Heart left ventricle (tissue), 16 donors: ENCODE results near the gene TRPM8. TPM values are rescaled to one million over a fixed set of nuclear protein-coding genes. Genes with fewer than 3 reads are reported as not detected.

Experiments
- ATAC-seq, 4 donors: fragments of 200-7000 bp; cut with Tn5 transposase; one replicate each; pipeline ENCODE4 v1.9.1; 2020 to 2022; ENCODE audit warnings: moderate library complexity in 4 of 4, mild to moderate bottlenecking in 3 of 4, moderate number of reproducible peaks in 1 of 4
- DNase-seq, 5 donors: peaks; one replicate each; pipeline ENCODE4 v3.0.0-alpha.2; 2020
- H3K27ac ChIP-seq, 12 donors: fragments of 200-600 bp; sonication (generic) in 4 of 12; one replicate each; pipeline versions ENCODE4 v1.5.0 to v1.8.0; 2016 to 2022; ENCODE audit warnings: mild to moderate bottlenecking in 2 of 12
- H3K27me3 ChIP-seq, 9 donors: fragments of 200-600 bp; sonication (generic) in 2 of 9; one replicate each; pipeline versions ENCODE4 v1.5.1 to v1.8.0; 2016 to 2022; ENCODE audit warnings: mild to moderate bottlenecking in 3 of 9
- H3K36me3 ChIP-seq, 9 donors: fragments of 200-600 bp; sonication (generic) in 2 of 9; one replicate each; pipeline versions ENCODE4 v1.5.0 to v1.8.0; 2018 to 2022; ENCODE audit warnings: mild to moderate bottlenecking in 2 of 9
- H3K4me1 ChIP-seq, 12 donors: fragments of 200-600 bp; sonication (generic) in 4 of 12; one replicate each; pipeline versions ENCODE4 v1.5.0 to v1.8.0; 2016 to 2022; ENCODE audit warnings: mild to moderate bottlenecking in 3 of 12
- H3K4me3 ChIP-seq, 12 donors: fragments of 200-600 bp; sonication (generic) in 4 of 12; one replicate each; pipeline versions ENCODE4 v1.5.0 to v1.8.0; 2017 to 2022; ENCODE audit warnings: mild to moderate bottlenecking in 9 of 12, moderate library complexity in 4 of 12
- H3K9me3 ChIP-seq, 12 donors: fragments of 200-600 bp; sonication (generic) in 4 of 12; one replicate each; pipeline versions ENCODE4 v1.5.0 to v1.8.0; 2016 to 2022; ENCODE audit warnings: mild to moderate bottlenecking in 1 of 12
- POLR2A ChIP-seq, 2 donors: fragments of 450-650 bp; IDR thresholded peaks; one replicate each; pipeline ENCODE4 v1.6.1; 2017; ENCODE audit warnings: antibody characterized with exemption in 2 of 2, mild to moderate bottlenecking in 2 of 2, moderate library complexity in 2 of 2
- WGBS, 4 donors: extraction: QIAGEN DNeasy Blood & Tissue Kit in 2 of 4; methylation state at CpG; one replicate each; pipeline versions ENCODE4 v1.1.5 to v1.1.7; 2013 to 2018; 5-methylcytosine and 5-hydroxymethylcytosine counted together
- intact Hi-C, 10 donors: fragments of 100-400 bp; cut with DNase I; formaldehyde crosslinking; loops; one replicate each; pipeline versions ENCODE4 v1.11.1 to v1.14.2; 2022
- polyA plus RNA-seq, 2 donors: library from polyadenylated mRNA; stranded (reverse); fragments of 200-250 nt; gene quantifications; one replicate each; pipeline ENCODE4 v1.2.3, GENCODE V29; 2013
- total RNA-seq, 9 donors: library from RNA; depleted of rRNA in 2 of 9; stranded (reverse); fragments of >200 nt in 2 of 9; fragmentation: NEBNext Ultra II Directional in 3 of 9; extraction: Animal tissue kit (Norgen Biotek cat#: 25700) in 3 of 9; gene quantifications; one replicate each; pipeline versions ENCODE4 v1.1.0 to v1.2.4, GENCODE V29; 2016 to 2023
- TF ChIP-seq, protein P1 (sequence below), 12 donors: fragments of 200-600 bp; sonication (generic) in 4 of 12; IDR thresholded peaks; one replicate each; pipeline versions ENCODE4 v1.5.0 to v1.8.0; 2018 to 2022; ENCODE audit warnings: antibody characterized with exemption in 12 of 12, mild to moderate bottlenecking in 5 of 12
- donor health status: ischemic (EF 13 %, LVEDD 7.1; RV severe dilation, severe dysfunction).
- donor health status: healthy with polysubstance abuse.
- donor health status: DM: no; HTN: yes; CAD: no.
- donor health status: DM: no; HTN: no; CAD: no.
- donor health status: ischemic (EF 25% LVEDD 6.9; RV normal size, moderate dysfunction).
- donor health status: ischemic (EF 25% LVEDD 5.7; RV mildly dilated, moderate dysfunction).
- donor health status: healthy.
- donor health status: DM: yes; HTN: yes; CAD: no.
- donor health status: ischemic (EF 35%, LVEDD 5.7; RV mildly dilated, moderate dysfunction).
- donor health status: nonischemic (EF 11% LVEDD 7.7; RV severe dilation, severe dysfunction).
- donor health status: DM: yes; HTN: yes; CAD: no.
- donor health status: PGD.
- donor health status: ischemic (EF 29% LVEDD 5.4; RV normal size, mild dysfunction).
- donor health status: nonischemic (EF 23%, LVEDD 6.1; RV moderate dilation, normal function).

The TRPM8 gene
- total and polyA plus RNA-seq, 11 donors = 0.19 to 0.25 TPM; not detected in 9

DNA sequence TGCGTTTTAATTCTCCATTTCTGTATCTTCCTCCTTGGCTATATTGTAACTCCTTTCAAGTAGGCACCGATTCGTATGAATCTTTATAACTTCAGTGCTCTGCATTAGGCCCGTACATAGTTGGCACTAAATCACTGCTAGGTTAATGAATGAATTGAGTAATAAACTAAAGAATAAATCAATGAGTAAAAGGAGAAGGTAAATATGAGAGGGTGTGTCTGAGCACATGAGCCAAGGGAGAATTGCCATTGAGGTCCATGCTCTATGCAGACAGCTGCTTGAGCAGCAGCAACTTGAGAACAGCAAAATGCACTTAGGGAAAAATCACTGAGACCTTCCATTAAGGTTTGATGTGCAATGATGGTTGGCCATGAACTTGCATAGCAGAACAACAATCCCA lies 11.2 kb upstream of the TRPM8 start:
- DNase-seq = no peak
- H3K4me3 ChIP-seq = no peak overlapping the region
- H3K36me3 ChIP-seq = no peaks in the 10 kb centered on the region
- intact Hi-C loops = no loop called here
- no peaks in the 10 kb centered on the region for H3K4me1 ChIP-seq
- H3K27ac ChIP-seq = no peak overlapping the region
- WGBS, 4 donors = 84 to 90% (median 87%) methylated on average over 4 of the region's 4 CpGs
- no peaks in the 10 kb centered on the region for H3K9me3 ChIP-seq
- TF ChIP-seq, protein P1, sequence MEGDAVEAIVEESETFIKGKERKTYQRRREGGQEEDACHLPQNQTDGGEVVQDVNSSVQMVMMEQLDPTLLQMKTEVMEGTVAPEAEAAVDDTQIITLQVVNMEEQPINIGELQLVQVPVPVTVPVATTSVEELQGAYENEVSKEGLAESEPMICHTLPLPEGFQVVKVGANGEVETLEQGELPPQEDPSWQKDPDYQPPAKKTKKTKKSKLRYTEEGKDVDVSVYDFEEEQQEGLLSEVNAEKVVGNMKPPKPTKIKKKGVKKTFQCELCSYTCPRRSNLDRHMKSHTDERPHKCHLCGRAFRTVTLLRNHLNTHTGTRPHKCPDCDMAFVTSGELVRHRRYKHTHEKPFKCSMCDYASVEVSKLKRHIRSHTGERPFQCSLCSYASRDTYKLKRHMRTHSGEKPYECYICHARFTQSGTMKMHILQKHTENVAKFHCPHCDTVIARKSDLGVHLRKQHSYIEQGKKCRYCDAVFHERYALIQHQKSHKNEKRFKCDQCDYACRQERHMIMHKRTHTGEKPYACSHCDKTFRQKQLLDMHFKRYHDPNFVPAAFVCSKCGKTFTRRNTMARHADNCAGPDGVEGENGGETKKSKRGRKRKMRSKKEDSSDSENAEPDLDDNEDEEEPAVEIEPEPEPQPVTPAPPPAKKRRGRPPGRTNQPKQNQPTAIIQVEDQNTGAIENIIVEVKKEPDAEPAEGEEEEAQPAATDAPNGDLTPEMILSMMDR (IDR thresholded peaks at IDR 0.05) = no peak
- no peak for TF ChIP-seq POLR2A (IDR thresholded peaks at IDR 0.05)
- H3K27me3 ChIP-seq = peaks cover 0 to 5% (median 0%) of the 10 kb centered on the region in 9 donors
- ATAC-seq = no peak

DNA sequence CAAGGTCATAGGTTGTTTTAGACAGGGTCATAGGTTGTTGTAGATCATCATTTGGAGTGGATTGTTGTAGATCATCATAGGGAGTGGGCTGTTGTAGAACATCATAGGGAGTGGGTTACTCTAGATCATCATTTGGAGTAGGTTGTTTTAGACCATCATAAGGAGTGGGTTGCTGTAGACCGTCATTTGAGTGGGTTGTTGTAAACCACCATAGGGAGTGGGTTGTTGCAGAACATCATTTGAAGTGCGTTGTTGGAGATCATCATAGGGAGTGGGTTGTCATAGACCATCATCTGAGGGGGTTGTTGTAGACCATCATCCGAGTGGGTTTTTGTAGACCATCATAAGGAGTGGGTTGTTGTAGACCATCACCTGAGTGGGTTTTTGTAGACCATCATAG lies 9.5 kb upstream of the TRPM8 start:
- intact Hi-C loops = no loop called here
- 71 to 83% (median 81%) methylated on average over 3 of the region's 3 CpGs for WGBS, 4 donors
- TF ChIP-seq, protein P1 (IDR thresholded peaks at IDR 0.05) = no peak
- TF ChIP-seq POLR2A (IDR thresholded peaks at IDR 0.05) = no peak
- peaks cover 0 to 4% (median 0%) of the 10 kb centered on the region in 9 donors for H3K27me3 ChIP-seq
- H3K9me3 ChIP-seq = no peaks in the 10 kb centered on the region
- no peak overlapping the region for H3K27ac ChIP-seq
- H3K4me1 ChIP-seq = no peaks in the 10 kb centered on the region
- H3K4me3 ChIP-seq = no peak overlapping the region
- DNase-seq (no peak), ATAC-seq (no peak)
- no peaks in the 10 kb centered on the region for H3K36me3 ChIP-seq

DNA sequence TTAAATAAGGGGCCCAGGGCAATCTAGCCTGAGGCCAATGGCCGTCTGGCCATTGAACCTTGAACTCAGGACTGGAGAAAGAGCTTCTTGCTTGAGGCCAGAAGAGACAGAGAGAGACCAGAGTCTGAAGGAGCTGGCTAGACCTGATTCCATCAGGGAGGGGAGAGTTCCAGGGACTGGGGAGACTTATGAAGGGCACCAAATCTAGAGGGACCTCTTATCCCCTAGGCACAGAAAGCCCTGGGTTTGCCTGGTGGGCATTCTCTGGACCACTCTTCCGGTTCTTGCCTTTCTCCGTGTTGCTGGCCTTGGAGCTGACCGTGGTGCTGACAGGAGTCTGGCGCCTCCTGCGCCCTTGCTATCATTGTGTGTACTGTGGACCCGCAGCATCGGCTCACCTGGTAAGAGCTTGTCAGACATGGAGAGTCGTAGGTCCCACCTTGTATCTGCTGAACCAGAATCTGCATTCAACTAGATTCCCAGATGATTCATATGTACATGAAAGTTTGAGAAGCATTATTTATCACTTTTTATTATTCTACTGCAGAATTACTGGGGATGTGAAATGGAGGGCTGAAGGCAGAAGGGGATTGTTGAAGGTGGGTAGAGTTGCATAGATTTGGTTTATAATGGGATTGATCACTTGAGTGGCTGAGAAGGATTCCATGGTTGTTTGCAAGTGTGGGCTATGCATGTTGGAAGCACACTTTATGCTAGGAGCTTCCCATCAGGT lies 4.3 kb upstream of the TRPM8 start:
- intact Hi-C loops = no loop called here
- Histone ChIP-seq H3K4me3 (no peak overlapping the region), H3K27me3 (peaks cover 0 to 14% (median 0%) of the 10 kb centered on the region in 9 donors), H3K4me1 (no peaks in the 10 kb centered on the region), H3K9me3 (no peaks in the 10 kb centered on the region), H3K36me3 (no peaks in the 10 kb centered on the region), H3K27ac (no peak overlapping the region)
- DNase-seq (no peak), ATAC-seq (peak in 1 of 4 donors; percentile 60)
- 11 to 18% (median 14%) methylated on average over 9 of the region's 9 CpGs for WGBS, 4 donors
- TF ChIP-seq, protein P1 (IDR thresholded peaks at IDR 0.05) = no peak
- no peak for TF ChIP-seq POLR2A (IDR thresholded peaks at IDR 0.05)

DNA sequence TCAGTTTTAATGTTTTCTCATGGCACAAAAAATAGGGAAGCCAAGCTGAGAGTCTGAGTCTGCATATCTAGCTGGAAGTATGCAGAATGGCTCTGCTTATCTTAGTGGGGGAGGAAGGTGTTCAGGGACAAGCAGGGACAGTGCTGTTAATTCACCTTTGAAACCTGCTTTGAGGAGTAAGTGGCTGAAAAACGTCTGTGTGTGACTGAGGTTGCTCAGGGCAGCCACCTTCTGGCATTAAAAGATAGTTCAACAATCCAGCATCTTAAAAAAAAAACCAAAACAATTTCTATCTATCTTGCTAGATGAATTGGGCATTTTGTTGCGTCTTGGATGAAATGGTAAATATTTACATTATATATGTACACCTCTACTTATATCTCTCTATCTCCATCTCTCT lies 2.0 kb upstream of the TRPM8 start:
- intact Hi-C loops = no loop called here
- Histone ChIP-seq H3K36me3 (no peaks in the 10 kb centered on the region), H3K4me1 (no peaks in the 10 kb centered on the region), H3K9me3 (no peaks in the 10 kb centered on the region), H3K4me3 (no peak overlapping the region), H3K27me3 (peaks cover 0 to 18% (median 0%) of the 10 kb centered on the region in 9 donors), H3K27ac (no peak overlapping the region)
- TF ChIP-seq POLR2A (IDR thresholded peaks at IDR 0.05) = no peak
- TF ChIP-seq, protein P1 (IDR thresholded peaks at IDR 0.05) = no peak
- ATAC-seq = no peak
- WGBS, 4 donors = 25 to 30% (median 29%) methylated on average over 2 of the region's 2 CpGs
- no peak for DNase-seq
